ENCODE measurements around the gene KIAA1614.

DNA sequence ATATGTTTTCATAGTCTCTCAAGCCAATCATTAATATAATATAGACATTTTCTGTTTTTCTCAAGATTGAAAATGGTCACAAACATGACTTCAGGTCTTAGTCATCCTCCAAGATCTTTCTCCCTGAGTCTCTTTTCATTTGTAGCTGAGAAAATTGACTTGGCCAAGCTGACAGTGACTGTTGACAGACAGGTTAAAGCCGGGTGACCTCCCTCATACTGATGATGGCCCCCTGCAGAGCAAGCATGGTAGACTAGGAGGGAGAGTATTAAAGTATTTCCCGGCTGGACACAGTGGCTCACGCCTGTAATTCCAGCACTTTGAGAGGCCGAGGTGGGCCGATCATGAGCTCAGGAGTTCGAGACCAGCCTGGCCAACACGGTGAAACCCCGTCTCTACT, 6.8 kb upstream of the KIAA1614 start:
- no peak for TF ChIP-seq POLR2AphosphoS5 (IDR thresholded peaks at IDR 0.05; ENCODE audit: low read depth, low read length)
- TF ChIP-seq, protein P1, sequence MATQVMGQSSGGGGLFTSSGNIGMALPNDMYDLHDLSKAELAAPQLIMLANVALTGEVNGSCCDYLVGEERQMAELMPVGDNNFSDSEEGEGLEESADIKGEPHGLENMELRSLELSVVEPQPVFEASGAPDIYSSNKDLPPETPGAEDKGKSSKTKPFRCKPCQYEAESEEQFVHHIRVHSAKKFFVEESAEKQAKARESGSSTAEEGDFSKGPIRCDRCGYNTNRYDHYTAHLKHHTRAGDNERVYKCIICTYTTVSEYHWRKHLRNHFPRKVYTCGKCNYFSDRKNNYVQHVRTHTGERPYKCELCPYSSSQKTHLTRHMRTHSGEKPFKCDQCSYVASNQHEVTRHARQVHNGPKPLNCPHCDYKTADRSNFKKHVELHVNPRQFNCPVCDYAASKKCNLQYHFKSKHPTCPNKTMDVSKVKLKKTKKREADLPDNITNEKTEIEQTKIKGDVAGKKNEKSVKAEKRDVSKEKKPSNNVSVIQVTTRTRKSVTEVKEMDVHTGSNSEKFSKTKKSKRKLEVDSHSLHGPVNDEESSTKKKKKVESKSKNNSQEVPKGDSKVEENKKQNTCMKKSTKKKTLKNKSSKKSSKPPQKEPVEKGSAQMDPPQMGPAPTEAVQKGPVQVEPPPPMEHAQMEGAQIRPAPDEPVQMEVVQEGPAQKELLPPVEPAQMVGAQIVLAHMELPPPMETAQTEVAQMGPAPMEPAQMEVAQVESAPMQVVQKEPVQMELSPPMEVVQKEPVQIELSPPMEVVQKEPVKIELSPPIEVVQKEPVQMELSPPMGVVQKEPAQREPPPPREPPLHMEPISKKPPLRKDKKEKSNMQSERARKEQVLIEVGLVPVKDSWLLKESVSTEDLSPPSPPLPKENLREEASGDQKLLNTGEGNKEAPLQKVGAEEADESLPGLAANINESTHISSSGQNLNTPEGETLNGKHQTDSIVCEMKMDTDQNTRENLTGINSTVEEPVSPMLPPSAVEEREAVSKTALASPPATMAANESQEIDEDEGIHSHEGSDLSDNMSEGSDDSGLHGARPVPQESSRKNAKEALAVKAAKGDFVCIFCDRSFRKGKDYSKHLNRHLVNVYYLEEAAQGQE (IDR thresholded peaks at IDR 0.05; ENCODE audit: insufficient read depth in 1 of 2, low read depth in 2 of 2, low read length in 2 of 2): no peak
- no peak for TF ChIP-seq TAF1 (IDR thresholded peaks at IDR 0.05; ENCODE audit: borderline replicate concordance, insufficient read depth, low read length)
- TF ChIP-seq SIN3A (IDR thresholded peaks at IDR 0.05; ENCODE audit: borderline replicate concordance, insufficient read depth, low read length): no peak
- no peak for TF ChIP-seq FOXP2 (optimal IDR thresholded peaks at IDR 0.05; ENCODE audit: borderline replicate concordance, extremely low read depth, extremely low read length, insufficient read depth)

Measured in PFSK-1 (cell line).